GM23248 (cell line): ENCODE data around the gene OR52W1. TPM values are rescaled to one million over a fixed set of nuclear protein-coding genes. Genes with fewer than 3 reads are reported as not detected.
A peak's percentile ranks its signal among the peaks of the same experiment; 100 is the strongest.

Experiments used
- DNase-seq: peaks from one replicate; pipeline ENCODE4 v3.0.0-alpha.2; 2015
- H2AFZ ChIP-seq: fragments of 200-600 bp; sonication (generic); 2 replicates; pipeline ENCODE4 v1.6.1; 2016; ENCODE audit warnings: antibody characterized with exemption
- H3F3A ChIP-seq: fragments of 200-600 bp; sonication (generic); 2 replicates; pipeline ENCODE4 v1.6.1; 2016; ENCODE audit warnings: mild to moderate bottlenecking, antibody characterized with exemption, mixed run types; ENCODE audit not compliant: insufficient read depth
- H3K27ac ChIP-seq: fragments of 200-600 bp; sonication (generic); 2 replicates; pipeline ENCODE4 v1.5.1; 2016; ENCODE audit warnings: mild to moderate bottlenecking
- H3K27me3 ChIP-seq: fragments of 200-600 bp; sonication (generic); replicated peaks from 2 replicates; pipeline ENCODE4 v1.6.1; 2016; ENCODE audit warnings: mild to moderate bottlenecking; ENCODE audit not compliant: insufficient read depth
- H3K36me3 ChIP-seq: fragments of 200-600 bp; sonication (generic); 2 replicates; pipeline ENCODE4 v1.6.1; 2016; ENCODE audit warnings: low read depth, mild to moderate bottlenecking
- H3K4me1 ChIP-seq: fragments of 200-600 bp; sonication (generic); 2 replicates; pipeline ENCODE4 v1.6.1; 2016; ENCODE audit warnings: mild to moderate bottlenecking; ENCODE audit not compliant: insufficient read depth
- H3K4me2 ChIP-seq: fragments of 200-600 bp; sonication (generic); one replicate; pipeline ENCODE4 v1.6.1; 2016; ENCODE audit warnings: mild to moderate bottlenecking; ENCODE audit not compliant: unreplicated experiment
- H3K4me3 ChIP-seq: fragments of 200-600 bp; sonication (generic); 2 replicates; pipeline ENCODE4 v1.5.1; 2016; ENCODE audit warnings: mild to moderate bottlenecking
- H3K79me2 ChIP-seq: fragments of 200-600 bp; sonication (generic); 2 replicates; pipeline ENCODE4 v1.6.1; 2016; ENCODE audit warnings: mild to moderate bottlenecking; ENCODE audit not compliant: insufficient read depth
- H3K9ac ChIP-seq: fragments of 200-600 bp; sonication (generic); 2 replicates; pipeline ENCODE4 v1.6.1; 2016; ENCODE audit warnings: mild to moderate bottlenecking
- H3K9me2 ChIP-seq: fragments of 200-600 bp; sonication (generic); 2 replicates; pipeline ENCODE4 v1.6.1; 2016; ENCODE audit warnings: mixed run types, mild to moderate bottlenecking, moderate library complexity; ENCODE audit not compliant: insufficient read depth
- H3K9me3 ChIP-seq: fragments of 200-600 bp; sonication (generic); one replicate; pipeline ENCODE4 v1.6.1; 2017; ENCODE audit warnings: low read depth
- H4K20me1 ChIP-seq: fragments of 200-600 bp; sonication (generic); 2 replicates; pipeline ENCODE4 v1.6.0; 2016; ENCODE audit not compliant: insufficient read depth
- EZH2 ChIP-seq: fragments of 200-600 bp; sonication (generic); IDR thresholded peaks from 2 replicates; pipeline ENCODE4 v1.6.1; 2018; ENCODE audit warnings: antibody characterized with exemption, mild to moderate bottlenecking; ENCODE audit not compliant: insufficient read depth, poor library complexity, severe bottlenecking
- EZH2phosphoT487 ChIP-seq: fragments of 200-600 bp; sonication (generic); IDR thresholded peaks from 2 replicates; pipeline ENCODE4 v1.6.1; 2018; ENCODE audit warnings: antibody characterized with exemption, moderate library complexity, mild to moderate bottlenecking, low read depth; ENCODE audit not compliant: insufficient read depth
- WGBS, 2 experiments: methylation state at CpG; one replicate each; pipeline ENCODE4 v1.1.6; 2015 to 2017; ENCODE audit warnings: low lambda C conversion rate in 2 of 2, low coverage in 1 of 2; ENCODE audit errors: missing lambda C conversion rate in 2 of 2; 5-methylcytosine and 5-hydroxymethylcytosine counted together
- in situ Hi-C: fragments of 300-500 bp; cut with MboI; formaldehyde crosslinking; loops from 2 replicates; pipeline ENCODE4 v1.15.0; 2020
- polyA plus RNA-seq: library from polyadenylated mRNA; unstranded; fragments of >200 nt; fragmentation: Nextera tagmentation; extraction: Ambion mirVana; gene quantifications from 2 replicates; pipeline ENCODE4 v1.2.1, GENCODE V29; 2016
- total RNA-seq: library from RNA; depleted of rRNA; stranded (reverse); fragments of >200 nt; shearing (Covaris generic); gene quantifications from 2 replicates; pipeline ENCODE4 v1.2.3, GENCODE V29; 2014

The OR52W1 gene
- total and polyA plus RNA-seq, 2 experiments from 2014 or later, result not detected

DNA sequence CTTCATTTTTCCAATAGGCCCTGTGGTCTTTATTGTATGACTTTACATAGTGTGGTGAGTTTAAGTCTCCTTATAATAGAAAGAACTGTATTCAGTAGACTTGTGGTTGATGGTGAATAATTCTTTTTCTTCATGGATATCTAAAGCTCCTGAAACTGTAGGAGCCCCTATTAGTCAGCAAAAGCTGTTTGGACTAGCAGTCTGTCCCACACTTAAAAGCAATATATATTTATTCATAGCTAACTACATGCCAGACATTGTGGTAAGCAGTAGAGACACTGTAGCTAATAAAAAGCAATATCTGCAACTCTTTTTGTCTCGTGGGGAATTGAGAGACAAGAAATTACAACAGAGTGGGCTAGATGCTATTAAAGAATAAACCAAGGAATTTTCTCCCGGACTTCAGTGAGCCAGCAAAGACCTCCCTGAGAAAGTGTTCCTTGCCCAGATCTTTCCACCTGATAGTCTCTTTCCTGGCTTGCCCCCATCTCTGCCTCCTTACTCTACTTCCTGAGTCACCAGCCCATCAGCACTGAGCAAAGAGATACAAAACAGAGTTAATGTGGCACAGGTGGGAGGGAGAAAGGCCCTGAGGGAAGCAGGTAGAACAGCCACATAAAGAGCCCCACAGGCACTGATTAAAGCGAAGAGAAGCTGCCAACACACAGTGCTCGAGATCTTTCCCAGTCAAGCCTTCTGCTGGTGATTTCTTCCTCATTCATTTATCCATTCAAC is 1.4 kb upstream of the OR52W1 start:
- Histone ChIP-seq H3K9ac (no peak overlapping the region), H2AFZ (no peak overlapping the region), H3K4me3 (no peak overlapping the region), H3K79me2 (no peaks in the 10 kb centered on the region), H3K4me1 (peaks cover 13% of the 10 kb centered on the region), H3K27ac (no peak overlapping the region), H3K27me3 (no peaks in the 10 kb centered on the region), H4K20me1 (no peaks in the 10 kb centered on the region), H3F3A (0 out of 2 replicates have a peak, but pooled peaks cover 5% of the 10 kb centered on the region), H3K4me2 (no peak overlapping the region), H3K9me2 (no peaks in the 10 kb centered on the region), H3K36me3 (no peaks in the 10 kb centered on the region), H3K9me3 (no peaks in the 10 kb centered on the region)
- TF ChIP-seq EZH2, result no peak
- in situ Hi-C loops, result no loop called here
- 69 to 72% methylated on average over 4 of the region's 4 CpGs for WGBS, 2 experiments
- DNase-seq, result no peak

DNA sequence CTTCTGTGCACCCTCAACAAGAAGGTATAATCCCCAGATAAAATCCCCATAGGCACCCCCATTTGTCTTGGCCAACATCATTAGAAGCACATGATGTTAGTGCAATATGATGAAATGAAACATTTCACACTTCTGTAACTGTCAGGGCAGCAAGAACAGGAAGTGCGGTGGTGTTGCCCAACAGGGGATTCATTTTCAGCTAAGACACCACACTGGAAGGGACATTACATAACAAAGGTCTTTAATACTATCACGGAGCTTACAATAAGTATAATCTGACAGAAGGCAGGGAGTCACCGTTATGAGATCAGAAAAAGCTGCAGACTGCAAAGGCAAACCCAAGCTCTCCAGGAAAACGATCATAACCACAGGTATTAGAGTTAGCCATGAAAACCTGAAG is 2.0 kb downstream of the OR52W1 start:
- Histone ChIP-seq H3K9ac (no peak overlapping the region), H2AFZ (no peak overlapping the region), H3K27me3 (no peaks in the 10 kb centered on the region), H3K4me3 (no peak overlapping the region), H3K9me2 (no peaks in the 10 kb centered on the region), H3K79me2 (no peaks in the 10 kb centered on the region), H3K27ac (peak overlapping the region; percentile 9; the same call in 1 of the 2 replicates), H3K9me3 (no peaks in the 10 kb centered on the region), H3K4me1 (peaks cover 13% of the 10 kb centered on the region), H3K36me3 (no peaks in the 10 kb centered on the region), H3K4me2 (no peak overlapping the region), H3F3A (0 out of 2 replicates have a peak, but pooled peaks cover 8% of the 10 kb centered on the region), H4K20me1 (no peaks in the 10 kb centered on the region)
- no peak for DNase-seq
- TF ChIP-seq EZH2, result no peak
- no peak for TF ChIP-seq EZH2phosphoT487
- 85 to 90% methylated on average over 4 of the region's 4 CpGs for WGBS, 2 experiments
- in situ Hi-C loops, result no loop called here

DNA sequence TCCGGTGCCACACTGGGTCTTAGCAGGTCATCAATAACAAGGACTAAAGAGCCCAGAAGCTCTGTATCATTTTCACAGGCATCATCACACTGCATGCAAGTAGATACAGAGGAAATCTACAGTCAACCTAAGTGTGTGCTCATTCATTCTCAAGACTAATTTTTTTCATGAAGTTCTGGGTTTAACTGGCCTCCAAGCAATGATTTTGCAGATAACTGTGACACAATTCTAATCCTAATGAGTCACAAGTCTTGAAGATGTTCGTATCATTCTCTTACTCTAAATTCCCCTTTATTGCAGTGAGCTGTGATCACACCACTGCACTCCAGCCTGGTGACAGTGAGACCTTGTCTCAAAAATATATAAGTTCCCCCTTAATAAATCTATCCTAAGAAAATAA is 2.5 kb downstream of the OR52W1 start:
- WGBS, 2 experiments, result 54 to 58% methylated on average over 2 of the region's 2 CpGs
- peak overlapping the region; percentile 29; the same call in 1 of the 2 replicates for H3K27ac ChIP-seq

DNA sequence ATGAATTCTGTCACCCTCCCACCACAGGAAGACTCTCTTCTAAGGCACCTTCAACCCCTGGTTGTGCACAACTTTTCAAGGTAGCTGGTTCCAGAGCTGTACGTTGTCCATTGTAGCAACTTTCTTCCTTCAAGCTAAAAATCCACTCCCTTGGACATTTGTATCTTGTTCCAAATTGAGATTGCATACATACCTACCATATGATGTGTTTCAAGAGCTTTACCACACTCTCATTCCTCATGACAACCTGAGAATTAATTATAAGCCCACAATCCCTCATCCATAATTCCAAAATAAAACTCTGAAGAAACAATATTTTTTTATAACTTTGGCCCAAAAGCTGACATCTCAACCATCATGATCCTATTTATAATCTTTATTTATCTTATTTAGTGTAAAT is 3.0 kb downstream of the OR52W1 start:
- Histone ChIP-seq H3K9ac (no peak overlapping the region), H3K4me1 (peaks cover 13% of the 10 kb centered on the region), H3K9me2 (no peaks in the 10 kb centered on the region), H3K79me2 (no peaks in the 10 kb centered on the region), H3K9me3 (no peaks in the 10 kb centered on the region), H4K20me1 (no peaks in the 10 kb centered on the region), H3K4me3 (no peak overlapping the region), H2AFZ (no peak overlapping the region), H3K27me3 (no peaks in the 10 kb centered on the region), H3F3A (0 out of 2 replicates have a peak, but pooled peaks cover 8% of the 10 kb centered on the region), H3K4me2 (peak overlapping the region; percentile 35), H3K36me3 (no peaks in the 10 kb centered on the region), H3K27ac (peak overlapping the region; percentile 29; the same call in 1 of the 2 replicates)
- TF ChIP-seq EZH2phosphoT487, result no peak
- no peak for TF ChIP-seq EZH2
- 59 to 67% methylated on average over 1 of the region's 1 CpG for WGBS, 2 experiments
- DNase-seq, result peak; percentile 37
- in situ Hi-C loops, result no loop called here

More for the DNA sequence above, 2.5 kb downstream of the OR52W1 start:
- Histone ChIP-seq H3K27me3 (no peaks in the 10 kb centered on the region), H2AFZ (no peak overlapping the region), H3K9me3 (no peaks in the 10 kb centered on the region), H3F3A (0 out of 2 replicates have a peak, but pooled peaks cover 8% of the 10 kb centered on the region), H3K4me2 (peak overlapping the region; percentile 35), H3K9ac (no peak overlapping the region), H3K79me2 (no peaks in the 10 kb centered on the region), H3K4me3 (no peak overlapping the region), H4K20me1 (no peaks in the 10 kb centered on the region), H3K36me3 (no peaks in the 10 kb centered on the region), H3K9me2 (no peaks in the 10 kb centered on the region), H3K4me1 (peaks cover 13% of the 10 kb centered on the region)
- DNase-seq, result peak; percentile 72
- TF ChIP-seq EZH2phosphoT487 (no peak), EZH2 (no peak)
- in situ Hi-C loops, result no loop called here
